ENCODE results near the gene YIPF1.
"Not testable (repeated sequence)": the region's sequence is repeated elsewhere in the genome, so short reads cannot be mapped to it uniquely, and the experiment has no call there.

The YIPF1 gene

DNA sequence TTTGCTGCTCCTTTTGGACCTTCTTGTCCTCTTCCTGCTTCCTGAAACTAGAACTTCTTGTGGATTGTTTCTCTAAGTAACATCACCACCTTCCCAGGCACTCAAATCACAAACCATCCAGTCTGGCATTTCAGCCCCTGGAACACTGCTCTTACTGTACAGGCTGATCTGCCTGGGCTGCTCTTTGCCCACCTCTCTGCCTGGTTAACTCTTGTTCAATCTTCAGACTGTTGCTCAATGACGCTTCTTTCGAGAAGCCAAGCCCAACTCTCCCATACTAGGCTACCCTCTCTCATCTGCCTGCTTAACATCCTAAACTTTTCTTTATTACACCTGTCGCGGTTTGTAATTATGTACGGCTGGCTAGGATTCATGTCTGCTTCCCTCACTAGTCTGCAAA, 5.0 kb upstream of the YIPF1 start:
- no peak for DNase-seq (ENCODE audit: low read depth)

DNA sequence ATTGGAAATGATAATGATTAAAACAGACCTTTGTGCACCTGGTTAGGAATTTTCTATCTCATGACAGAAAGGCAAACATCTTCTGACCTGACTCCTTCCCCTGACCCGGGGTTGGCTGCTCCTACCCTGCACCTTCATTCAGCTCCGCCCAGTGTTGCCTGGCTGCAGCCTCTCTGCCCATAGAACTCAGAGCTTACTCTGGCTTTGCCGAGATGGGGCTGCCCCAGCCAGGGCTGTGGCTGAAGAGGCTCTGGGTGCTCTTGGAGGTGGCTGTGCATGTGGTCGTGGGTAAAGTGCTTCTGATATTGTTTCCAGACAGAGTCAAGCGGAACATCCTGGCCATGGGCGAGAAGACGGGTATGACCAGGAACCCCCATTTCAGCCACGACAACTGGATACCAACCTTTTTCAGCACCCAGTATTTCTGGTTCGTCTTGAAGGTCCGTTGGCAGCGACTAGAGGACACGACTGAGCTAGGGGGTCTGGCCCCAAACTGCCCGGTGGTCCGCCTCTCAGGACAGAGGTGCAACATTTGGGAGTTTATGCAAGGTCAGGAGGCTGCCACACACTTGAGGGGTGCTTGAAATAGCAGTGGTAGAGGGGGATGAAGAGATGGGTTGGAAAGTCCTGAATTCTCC, 4.5 kb upstream of the YIPF1 start, which contains the start of gene DIO1:
Gene DIO1 (plus strand): TSS at position 189 of the 638 bp plus-strand sequence. CDS start 24 bp downstream, at position 213.
- no peak for DNase-seq (ENCODE audit: low read depth)

GRCh38 chr1:53892911-53893310, 3.3 kb upstream of the YIPF1 start:
- no peak for DNase-seq (ENCODE audit: low read depth)

DNA sequence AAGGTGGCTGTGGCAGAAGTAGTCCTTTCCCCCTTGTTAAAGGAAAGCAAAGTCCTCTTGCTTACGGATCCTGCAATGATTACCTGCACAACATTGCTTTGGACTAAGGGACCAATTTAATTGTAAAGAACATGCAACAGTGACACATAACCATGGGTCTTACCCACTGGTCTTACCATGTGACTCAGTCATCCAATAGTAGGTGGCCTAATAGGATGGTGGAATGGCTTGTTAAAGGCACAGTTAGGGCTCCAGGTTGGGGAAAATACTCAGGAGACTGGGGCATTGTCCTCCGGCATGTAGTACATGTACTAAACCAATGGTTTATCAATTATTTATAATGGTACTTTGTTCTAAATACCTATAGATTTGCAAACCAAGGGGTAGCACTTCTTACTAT, 2.1 kb upstream of the YIPF1 start:
- peak; percentile 13 for DNase-seq (ENCODE audit: low read depth)

GRCh38 chr1:53891018-53891417, 1.4 kb upstream of the YIPF1 start:
- no peak for DNase-seq (ENCODE audit: low read depth)

- DNase-seq (ENCODE audit: low read depth) = peak; percentile 17
These were observed 935 bp upstream of the YIPF1 start for GRCh38 chr1:53890522-53890941.

DNA sequence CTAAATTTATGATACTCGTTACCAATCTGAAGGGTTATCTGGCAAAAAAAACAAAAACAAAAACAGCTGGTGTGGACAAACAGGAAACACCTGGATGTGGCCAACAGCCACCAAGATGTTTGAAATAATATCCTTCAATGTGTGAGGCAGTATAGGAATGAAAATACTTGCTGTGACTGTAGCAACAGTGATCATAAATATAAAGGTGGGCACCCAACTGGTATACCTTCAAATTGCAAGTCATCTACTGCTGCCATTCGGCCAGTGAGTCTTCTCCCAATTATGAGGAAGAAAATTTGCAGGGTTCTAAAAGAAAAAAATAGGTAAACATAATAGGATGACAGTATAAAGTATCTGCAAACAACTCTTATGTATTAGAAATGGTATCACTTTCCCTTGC, 916 bp downstream of the YIPF1 start:
- DNase-seq (ENCODE audit: low read depth) = no peak

DNA sequence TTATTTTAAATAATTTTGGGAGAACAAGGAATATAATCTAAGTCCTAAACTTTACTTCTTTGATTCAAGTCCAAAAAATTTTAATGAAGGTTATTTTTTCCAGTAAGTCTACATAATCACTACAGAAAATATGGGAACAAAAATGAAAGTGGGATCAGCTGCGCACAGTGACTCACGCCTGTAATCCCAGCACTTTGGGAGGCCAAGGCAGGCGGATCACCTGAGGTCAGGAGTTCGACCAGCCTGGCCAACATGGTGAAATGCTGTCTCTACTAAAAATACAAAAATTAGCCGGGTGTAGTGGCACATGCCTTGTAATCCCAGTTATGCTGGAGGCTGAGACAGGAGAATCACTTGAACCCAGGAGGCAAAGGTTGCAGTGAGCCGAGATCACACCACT, 6.0 kb downstream of the YIPF1 start:
- DNase-seq (ENCODE audit: low read depth) = not testable (repeated sequence)

GRCh38 chr1:53881853-53882252, 7.7 kb downstream of the YIPF1 start:
- not testable (repeated sequence) for DNase-seq (ENCODE audit: low read depth)

DNA sequence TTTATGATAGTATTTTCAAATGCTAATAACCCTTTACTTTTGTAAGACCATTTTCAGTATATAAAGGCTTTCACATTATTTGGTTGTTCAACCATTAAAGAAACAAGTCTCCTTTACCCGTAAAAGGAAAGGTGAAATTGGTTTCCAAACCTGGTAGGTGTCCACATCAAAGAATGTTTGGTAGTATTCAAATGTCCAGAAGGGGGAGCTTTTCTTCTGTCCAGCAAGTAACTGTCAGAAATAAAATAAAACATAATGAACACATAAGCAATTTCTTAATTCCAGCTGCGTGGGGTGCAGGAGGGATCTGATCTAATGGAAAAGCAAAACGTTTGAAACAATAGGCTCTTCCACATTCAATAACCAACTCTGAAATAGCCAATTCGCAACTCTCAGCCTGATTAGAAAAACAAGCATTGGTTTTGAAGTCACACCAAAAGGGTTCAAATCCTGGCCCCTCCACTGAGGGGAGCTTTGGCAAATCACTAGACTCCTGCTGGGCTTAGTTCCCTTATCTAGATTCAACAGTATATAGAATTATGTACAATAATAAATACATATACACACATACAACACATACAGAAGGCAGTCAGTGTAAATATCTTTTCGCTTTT, 11.0 kb downstream of the YIPF1 start:
- peak; percentile 74 for DNase-seq (ENCODE audit: low read depth)

DNA sequence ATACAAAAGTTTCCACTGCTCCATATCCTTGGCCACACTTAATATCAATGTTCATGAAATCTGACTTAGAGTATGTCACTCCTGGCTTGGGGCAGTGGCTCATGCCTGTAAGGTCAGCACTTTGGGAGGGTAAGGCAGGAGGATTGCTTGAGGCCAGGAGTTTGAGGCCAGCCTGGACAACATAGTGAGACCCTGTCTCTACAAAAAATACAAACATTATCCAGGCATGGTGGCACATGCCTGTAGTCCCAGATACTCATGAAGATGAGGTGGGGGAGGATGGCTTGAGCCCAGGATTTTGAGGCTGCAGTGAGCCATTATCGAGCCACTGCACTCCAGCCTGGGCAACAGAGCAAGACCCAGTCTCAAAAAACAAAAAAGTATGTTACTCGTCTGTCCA, 14.4 kb downstream of the YIPF1 start:
- not testable (repeated sequence) for DNase-seq (ENCODE audit: low read depth)

DNA sequence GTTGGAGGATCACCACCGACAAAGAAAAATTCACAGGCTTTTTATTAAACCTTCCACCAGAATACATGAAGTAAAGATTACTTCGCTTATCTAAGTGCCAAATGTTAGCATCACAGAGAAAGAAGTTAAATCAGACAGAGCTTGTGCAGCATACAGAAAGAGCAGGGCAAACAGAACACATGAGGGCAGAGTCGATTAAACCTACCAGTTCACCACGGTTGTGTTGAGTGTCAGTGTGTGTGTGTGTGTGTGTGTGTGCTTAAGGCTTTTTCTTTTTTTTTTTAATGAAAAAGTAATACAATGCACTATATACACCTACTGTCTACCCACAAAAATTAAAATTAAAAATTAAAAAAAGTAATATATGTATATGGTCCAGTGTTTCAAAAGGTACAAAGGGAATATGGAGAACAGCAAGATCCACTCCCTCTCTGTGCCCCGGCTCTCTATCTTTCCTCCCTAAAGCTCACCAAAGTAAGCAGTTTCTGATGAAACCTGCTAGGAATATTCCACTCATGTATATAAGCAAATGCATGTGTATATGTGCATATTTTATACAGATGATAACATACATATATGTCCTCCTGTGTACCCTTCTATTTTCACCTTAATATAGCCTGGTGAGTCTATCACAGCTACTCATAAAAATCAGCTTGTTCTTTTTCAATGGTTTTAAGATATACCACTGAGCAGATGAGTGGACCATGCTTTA, 17.7 kb downstream of the YIPF1 start:
- DNase-seq (ENCODE audit: low read depth) = no peak

- no peak for DNase-seq (ENCODE audit: low read depth)
These were observed 18.4 kb downstream of the YIPF1 start for GRCh38 chr1:53871221-53871620.

DNA sequence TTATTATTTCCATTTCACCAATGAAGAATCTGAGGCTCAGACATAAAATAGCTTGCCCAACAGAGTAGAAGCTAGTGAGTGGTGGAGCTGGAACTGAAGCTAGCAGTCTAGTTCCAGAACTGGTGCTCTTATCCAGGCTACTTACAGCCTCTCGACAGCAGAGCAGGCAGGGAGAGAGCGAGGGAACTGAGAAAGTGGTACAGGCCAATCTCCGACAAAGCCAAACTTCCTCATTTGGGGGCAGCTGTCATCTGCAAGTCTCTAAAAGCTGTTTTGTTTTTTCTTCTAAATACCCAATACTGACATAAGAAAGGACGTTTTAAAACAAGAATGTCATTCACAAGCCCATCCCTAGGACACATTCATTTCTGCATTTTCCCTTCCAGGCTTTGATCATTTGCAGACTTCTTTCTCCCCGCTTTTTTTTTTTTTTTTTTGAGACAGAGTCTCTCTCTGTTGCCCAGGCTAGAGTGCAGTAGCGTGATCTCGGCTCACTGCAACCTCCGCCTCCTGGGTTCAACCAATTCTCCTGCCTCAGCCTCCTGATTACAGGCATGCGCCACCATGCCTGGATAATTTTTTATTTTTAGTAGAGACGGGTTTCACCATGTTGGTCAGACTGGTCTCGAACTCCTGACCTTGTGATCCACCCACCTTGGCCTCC, 20.0 kb downstream of the YIPF1 start:
- DNase-seq (ENCODE audit: low read depth) = no peak

DNA sequence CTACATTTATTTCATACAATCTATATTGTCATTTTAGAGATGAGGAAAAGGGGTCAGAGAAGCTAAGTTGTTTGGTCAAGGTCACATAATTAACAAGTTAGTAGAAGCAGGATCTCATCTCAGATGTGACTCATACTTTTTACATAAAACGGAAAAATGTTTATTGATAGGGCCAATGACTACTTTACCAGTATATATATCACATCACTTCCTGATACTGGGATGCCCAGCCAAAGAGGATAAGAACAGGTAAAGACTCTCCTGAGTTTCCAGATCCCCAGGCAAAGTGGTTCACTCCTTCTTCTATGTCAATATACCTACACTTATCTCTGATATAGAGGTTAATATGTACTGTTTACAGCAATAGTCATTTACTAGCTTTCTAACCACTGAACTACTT, 21.0 kb downstream of the YIPF1 start:
- DNase-seq (ENCODE audit: low read depth) = peak; percentile 60

GRCh38 chr1:53862507-53862906, 27.1 kb downstream of the YIPF1 start:
- no peak for DNase-seq (ENCODE audit: low read depth)

- peak; percentile 73 for DNase-seq (ENCODE audit: low read depth)
These were observed 28.6 kb downstream of the YIPF1 start for GRCh38 chr1:53860967-53861411.

DNA sequence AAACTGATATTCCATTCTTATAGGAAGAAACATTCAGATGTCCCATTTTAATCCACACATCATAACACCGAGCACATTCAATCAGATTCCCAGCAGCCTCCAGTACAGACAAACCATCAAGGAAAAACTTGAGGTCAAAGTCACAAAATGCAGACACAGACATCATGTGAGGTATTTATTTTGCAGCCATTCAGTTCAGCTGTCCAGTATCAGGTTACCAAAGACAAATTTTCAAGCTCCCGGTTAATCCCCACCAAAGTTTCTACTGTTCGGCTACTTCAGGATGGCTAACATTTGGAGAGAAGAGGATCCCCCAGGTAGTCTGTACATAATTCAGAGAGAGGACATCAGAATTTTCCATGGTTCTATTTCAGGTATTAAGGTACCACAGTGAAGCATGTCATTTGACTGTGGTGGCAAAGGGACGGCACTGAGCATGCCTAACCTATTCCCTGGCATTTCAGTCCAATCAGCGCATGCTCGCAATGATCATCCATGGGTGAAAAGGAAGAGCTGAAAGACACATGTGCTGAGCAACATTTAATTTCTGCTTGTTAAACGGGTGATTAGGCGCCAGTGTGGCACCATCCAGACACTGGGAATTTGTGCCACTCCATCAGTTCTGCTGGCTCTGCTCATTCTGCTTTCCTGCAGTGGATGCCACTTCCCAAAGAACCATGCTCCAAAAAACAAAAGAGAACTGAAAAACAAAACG, 37.9 kb downstream of the YIPF1 start:
- DNase-seq (ENCODE audit: low read depth) = no peak

DNA sequence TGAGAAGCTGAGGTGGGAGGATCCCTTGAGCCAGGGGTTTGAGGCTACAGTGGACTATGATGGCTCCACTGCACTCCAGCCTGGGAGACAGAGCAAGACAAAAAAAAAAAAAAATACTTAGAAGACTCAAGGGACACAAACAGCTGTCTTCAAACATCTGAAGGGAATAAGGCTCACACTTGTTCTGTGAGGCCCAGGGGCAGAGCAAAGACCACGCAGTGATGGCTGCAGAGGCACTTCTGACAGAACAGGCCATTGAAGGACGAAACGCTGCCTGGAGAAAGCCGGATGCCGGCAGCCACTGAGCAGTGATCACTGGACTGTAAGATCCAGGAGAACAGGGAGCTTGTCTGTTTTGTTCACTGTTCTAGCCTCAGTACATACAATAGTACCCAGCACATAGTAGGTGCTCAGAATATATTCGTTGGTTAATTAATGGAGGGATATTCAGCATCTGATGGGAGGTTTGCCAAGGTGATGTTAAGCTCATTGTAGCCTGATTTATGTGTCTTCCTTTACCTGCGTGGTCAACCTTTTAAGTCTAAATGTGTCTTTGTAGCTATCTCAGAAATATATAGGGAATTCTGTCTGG, 39.4 kb downstream of the YIPF1 start:
- DNase-seq (ENCODE audit: low read depth) = no peak

GRCh38 chr1:53847980-53848379, 41.6 kb downstream of the YIPF1 start:
- no peak for DNase-seq (ENCODE audit: low read depth)

GRCh38 chr1:53842347-53842746, 47.2 kb downstream of the YIPF1 start:
- DNase-seq (ENCODE audit: low read depth) = no peak

DNA sequence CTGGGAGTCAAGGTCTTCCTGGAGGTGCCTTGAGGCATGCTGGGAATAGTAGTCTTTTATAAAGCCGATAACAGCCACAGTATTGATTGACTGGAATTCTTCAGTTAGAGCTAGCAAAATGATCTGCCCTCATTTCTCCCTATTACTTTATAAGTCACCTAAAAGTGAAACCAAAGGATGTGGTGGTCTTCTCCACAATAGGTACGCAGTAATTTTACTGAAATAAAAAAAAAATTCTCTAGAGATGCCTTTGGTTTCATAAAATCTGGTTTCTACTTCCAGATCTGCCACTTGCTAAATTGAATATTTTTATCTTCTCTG, 51.0 kb downstream of the YIPF1 start:
- DNase-seq (ENCODE audit: low read depth) = no peak

All from ELR (cell line).